ENCODE measurements around the gene MYG1. TPM values are rescaled to one million over a fixed set of nuclear protein-coding genes. Genes with fewer than 3 reads are reported as not detected.

MYG1 gene
- total RNA-seq, 1 experiment from 2014 or later, result 91.8 TPM

- H3K27ac Mint-ChIP-seq, result peak overlapping the region; percentile 70 to 98 (median 86)
These were observed 47.1 kb upstream of the MYG1 start for GRCh38 chr12:53252349-53252916.

More at GRCh38 chr12:53252349-53252916, 47.1 kb upstream of the MYG1 start:
- Histone ChIP-seq H3K9ac (ENCODE audit: extremely low read depth, insufficient read length, low read length) (peak overlapping the region; percentile 84), H3K27me3 (ENCODE audit: insufficient read depth, low read length) (no peaks in the 10 kb centered on the region), H2BK15ac (ENCODE audit: low read depth, low read length) (no peak overlapping the region), H3K79me2 (ENCODE audit: insufficient read depth, low read length) (peaks cover 3% of the 10 kb centered on the region; the same call in 1 of the 2 replicates), H2AFZ (ENCODE audit: low read length) (peak overlapping the region; percentile 69), H2BK120ac (ENCODE audit: low read depth, low read length, poor library complexity, severe bottlenecking) (no peak overlapping the region), H3K79me1 (ENCODE audit: insufficient read depth, low read depth, low read length, poor library complexity, severe bottlenecking) (peaks cover 4% of the 10 kb centered on the region), H4K20me1 (ENCODE audit: control insufficient read depth, insufficient read depth, insufficient read length) (no peaks in the 10 kb centered on the region), H3K18ac (ENCODE audit: insufficient read length, low read depth, low read length) (peak overlapping the region; percentile 95), H3K14ac (ENCODE audit: insufficient read depth, low read length) (peak overlapping the region; percentile 92), H4K8ac (replicated peaks; ENCODE audit: insufficient read length, low read depth, low read length) (peak overlapping the region; percentile 94), H2AK5ac (ENCODE audit: insufficient read length, low read length) (no peak overlapping the region), H3K23ac (ENCODE audit: insufficient read length, low read depth, low read length) (no peak overlapping the region), H2BK12ac (ENCODE audit: insufficient read length, low read depth, low read length) (no peak overlapping the region), H3K4me1 (ENCODE audit: insufficient read depth, low read length) (peaks cover 3% of the 10 kb centered on the region; the same call in 1 of the 2 replicates), H3K27ac (ENCODE audit: insufficient read length, low read depth, low read length) (no peak overlapping the region), H4K5ac (ENCODE audit: insufficient read length, low read depth, low read length) (no peak overlapping the region), H3K23me2 (ENCODE audit: insufficient read length, low read depth, low read length, poor library complexity, severe bottlenecking) (peaks cover 14% of the 10 kb centered on the region), H2BK20ac (ENCODE audit: low read depth, low read length, poor library complexity, severe bottlenecking) (no peak overlapping the region), H3K4ac (ENCODE audit: low read depth, low read length) (no peak overlapping the region), H3K9me3 (ENCODE audit: control insufficient read depth, low read depth, low read length) (no peaks in the 10 kb centered on the region), H3T11ph (ENCODE audit: low read length) (no peak overlapping the region), H2BK5ac (ENCODE audit: insufficient read length, low read length) (no peak overlapping the region), H4K91ac (ENCODE audit: insufficient read length, low read depth, low read length) (no peak overlapping the region), H3K56ac (ENCODE audit: insufficient read length, low read depth, low read length) (no peak overlapping the region), H3K4me2 (ENCODE audit: insufficient read depth, insufficient read length, low read length) (peak overlapping the region; percentile 96)
- no peaks in the 10 kb centered on the region; the same call in 1 of the 2 replicates for H3K27me3 Mint-ChIP-seq (ENCODE audit: low read depth)
- WGBS (ENCODE audit: extremely low coverage, insufficient read length, low lambda C conversion rate), result no CpG with 5 or more reads among the region's 19 CpGs
- no peaks in the 10 kb centered on the region for H3K9me3 Mint-ChIP-seq
- H3K4me1 Mint-ChIP-seq, result peaks cover 18 to 19% of the 10 kb centered on the region in 2 experiments
- DNase-seq, result no peak
- peaks cover 3 to 6% (median 5%) of the 10 kb centered on the region in 3 experiments; a peak in 4 of 7 replicates for H3K36me3 Mint-ChIP-seq (ENCODE audit: insufficient read depth in 1 of 3, low read depth in 3 of 3)
- H3K4me3 Mint-ChIP-seq, result peak overlapping the region; percentile 94 to 98
- no peak for TF ChIP-seq CTCF (conservative IDR thresholded peaks at IDR 0.05)

Data from H9 (cell line).